Mucosa of descending colon (tissue), 3 donors: ENCODE measurements around the gene LTB4R. TPM values are rescaled to one million over a fixed set of nuclear protein-coding genes. Genes with fewer than 3 reads are reported as not detected.

ENCODE experiments used
- ATAC-seq: fragments of 200-7000 bp; cut with Tn5 transposase; one replicate; pipeline ENCODE4 v1.9.1; 2020; ENCODE audit warnings: mild to moderate bottlenecking, moderate library complexity
- DNase-seq, 3 donors: peaks; one replicate each; pipeline ENCODE4 v3.0.0-alpha.2; 2020
- H3K36me3 ChIP-seq: fragments of 200-600 bp; one replicate; pipeline ENCODE4 v1.8.0; 2021; ENCODE audit warnings: low read depth, mild to moderate bottlenecking
- H3K4me1 ChIP-seq: fragments of 200-600 bp; one replicate; pipeline ENCODE4 v1.8.0; 2021; ENCODE audit warnings: low read depth, mild to moderate bottlenecking
- H3K4me3 ChIP-seq: fragments of 200-600 bp; one replicate; pipeline ENCODE4 v1.8.0; 2021; ENCODE audit warnings: mild to moderate bottlenecking
- H3K9me3 ChIP-seq: fragments of 200-600 bp; one replicate; pipeline ENCODE4 v1.8.0; 2021; ENCODE audit warnings: mild to moderate bottlenecking
- CTCF ChIP-seq: fragments of 200-600 bp; IDR thresholded peaks from one replicate; pipeline ENCODE4 v1.8.0; 2022; ENCODE audit warnings: antibody characterized with exemption, mild to moderate bottlenecking
- intact Hi-C, 2 donors: fragments of 100-400 bp; cut with DNase I in 1 of 2; cut with micrococcal nuclease in 1 of 2; formaldehyde crosslinking; loops; one replicate each; pipeline versions ENCODE4 v1.11.0 to v1.11.1; 2022; cut with DNase I, micrococcal nuclease
- total RNA-seq, 3 donors: library from RNA; stranded (reverse); fragmentation: NEBNext Ultra II Directional in 2 of 3; extraction: Animal tissue kit (Norgen Biotek cat#: 25700) in 2 of 3; gene quantifications; one replicate each; pipeline versions ENCODE4 v1.2.1 to v1.2.4, GENCODE V29; 2021 to 2023
- donor health status: DM: no; HTN: no; CAD: no; lungs with moderate emphysema.
- donor health status: DM: no; HTN: no; CAD: no.
- donor health status: DM: no; HTN: yes; CAD: no.

LTB4R gene
- total RNA-seq, 3 donors from 2014 or later: 3.4 to 6.1 (median 3.8) TPM

GRCh38 chr14:24335461-24336171 lies 24.3 kb downstream of the LTB4R start:
- H3K9me3 ChIP-seq: no peaks in the 10 kb centered on the region
- ATAC-seq (no peak), DNase-seq (peak in 1 of 3 donors; percentile 50)
- H3K4me3 ChIP-seq: no peak overlapping the region
- peaks cover 48% of the 10 kb centered on the region for H3K4me1 ChIP-seq
- intact Hi-C loops: no loop called here
- TF ChIP-seq CTCF: no peak
- H3K36me3 ChIP-seq: no peaks in the 10 kb centered on the region

- intact Hi-C loops: no loop called here
- Histone ChIP-seq H3K36me3 (no peaks in the 10 kb centered on the region), H3K9me3 (no peaks in the 10 kb centered on the region), H3K4me3 (no peak overlapping the region), H3K4me1 (peaks cover 42% of the 10 kb centered on the region)
- DNase-seq (no peak), ATAC-seq (no peak)
- no peak for TF ChIP-seq CTCF
Measured at GRCh38 chr14:24337144-24337823, 26.0 kb downstream of the LTB4R start.

- intact Hi-C loops: no loop called here
Measured at GRCh38 chr14:24337824-24338175, 26.5 kb downstream of the LTB4R start.

GRCh38 chr14:24338843-24339242 lies 27.5 kb downstream of the LTB4R start:
- intact Hi-C loops: no loop called here
- H3K4me3 ChIP-seq: no peak overlapping the region
- no peak for TF ChIP-seq CTCF

More at GRCh38 chr14:24337824-24338175, 26.5 kb downstream of the LTB4R start:
- Histone ChIP-seq H3K4me3 (no peak overlapping the region), H3K4me1 (peaks cover 37% of the 10 kb centered on the region), H3K9me3 (no peaks in the 10 kb centered on the region), H3K36me3 (no peaks in the 10 kb centered on the region)
- DNase-seq (no peak), ATAC-seq (no peak)
- no peak for TF ChIP-seq CTCF

GRCh38 chr14:24339284-24340151 lies 28.2 kb downstream of the LTB4R start, which contains the start of gene RIPK3:
TSS of gene RIPK3 (minus strand) at chr14:24339991. CDS start at chr14:24339826, 165 bp downstream.
- TF ChIP-seq CTCF: no peak
- Histone ChIP-seq H3K4me1 (peaks cover 21% of the 10 kb centered on the region), H3K36me3 (no peaks in the 10 kb centered on the region), H3K4me3 (peak within 1 kb of the TSS; percentile 36), H3K9me3 (no peaks in the 10 kb centered on the region)
- DNase-seq (peak; percentile 89 to 93 (median 91)), ATAC-seq (peak; percentile 93)
- intact Hi-C loops: no loop called here

More at GRCh38 chr14:24338843-24339242, 27.5 kb downstream of the LTB4R start:
- no peak for ATAC-seq
- no peaks in the 10 kb centered on the region for H3K36me3 ChIP-seq
- H3K4me1 ChIP-seq: peaks cover 28% of the 10 kb centered on the region
- DNase-seq: peak in 1 of 3 donors; percentile 52
- H3K9me3 ChIP-seq: no peaks in the 10 kb centered on the region
